K562 (cell line): ENCODE data around the gene NPDC1.

Source experiments
- DNMT1 ChIP-seq: fragments of 450-650 bp; IDR thresholded peaks from 2 replicates; pipeline ENCODE4 v1.6.1; 2016; ENCODE audit warnings: antibody characterized with exemption, mild to moderate bottlenecking
- ELF1 ChIP-seq: fragments of 200-800 bp; sonication (Bioruptor generic); IDR thresholded peaks from 2 replicates; pipeline ENCODE4 v1.6.1; 2016; ENCODE audit warnings: missing genetic modification characterization, missing compliant biosample characterization
- NONO ChIP-seq, 2 experiments: fragments of 200-400 bp in 1 of 2; fragments of 450-650 bp in 1 of 2; formaldehyde crosslinking in 1 of 2; IDR thresholded peaks; 2 replicates each; pipeline ENCODE4 v1.6.1; 2017; ENCODE audit warnings: low read depth in 2 of 2, mild to moderate bottlenecking in 2 of 2, moderate library complexity in 2 of 2, low read length in 1 of 2
- RBFOX2 ChIP-seq: fragments of 200-400 bp; formaldehyde crosslinking; IDR thresholded peaks from 2 replicates; pipeline ENCODE4 v1.6.1; 2017; ENCODE audit warnings: low read depth, mild to moderate bottlenecking, low read length, moderate library complexity
- USF2 ChIP-seq: sonication (generic); formaldehyde crosslinking; IDR thresholded peaks from 2 replicates; pipeline ENCODE4 v1.5.0; 2020; ENCODE audit warnings: missing genetic modification reagents
- ZNF609 ChIP-seq: sonication (generic); formaldehyde crosslinking; IDR thresholded peaks from 2 replicates; pipeline ENCODE4 v1.8.1; 2023; ENCODE audit warnings: missing genetic modification reagents, mild to moderate bottlenecking, borderline replicate concordance

- TF ChIP-seq DNMT1 (no peak), ZNF609 (CRISPR knock-in tag) (no peak), NONO (IDR thresholded peaks at IDR 0.05; ENCODE audit: low read depth in 2 of 2, low read length in 1 of 2) (no peak), ELF1 (tag) (no peak), USF2 (CRISPR knock-in tag) (no peak), RBFOX2 (no peak)
These were observed 18.4 kb downstream of the NPDC1 start, which contains the start of gene ABCA2 for GRCh38 chr9:137027369-137028262.
